ENCODE data around the gene GUCD1. TPM values are rescaled to one million over a fixed set of nuclear protein-coding genes. Genes with fewer than 3 reads are reported as not detected.
A peak's percentile ranks its signal among the peaks of the same experiment; 100 is the strongest.

The GUCD1 gene
- total and polyA plus RNA-seq, 2 of the 13 experiments (the other 11 are each of a cell fraction or from before 2014, with no cell fraction given), result 128 to 245 TPM

GRCh38 chr22:24494528-24495364 lies 60.2 kb downstream of the GUCD1 start, which contains the start of gene UPB1 (continued):
- TF ChIP-seq, protein P1, sequence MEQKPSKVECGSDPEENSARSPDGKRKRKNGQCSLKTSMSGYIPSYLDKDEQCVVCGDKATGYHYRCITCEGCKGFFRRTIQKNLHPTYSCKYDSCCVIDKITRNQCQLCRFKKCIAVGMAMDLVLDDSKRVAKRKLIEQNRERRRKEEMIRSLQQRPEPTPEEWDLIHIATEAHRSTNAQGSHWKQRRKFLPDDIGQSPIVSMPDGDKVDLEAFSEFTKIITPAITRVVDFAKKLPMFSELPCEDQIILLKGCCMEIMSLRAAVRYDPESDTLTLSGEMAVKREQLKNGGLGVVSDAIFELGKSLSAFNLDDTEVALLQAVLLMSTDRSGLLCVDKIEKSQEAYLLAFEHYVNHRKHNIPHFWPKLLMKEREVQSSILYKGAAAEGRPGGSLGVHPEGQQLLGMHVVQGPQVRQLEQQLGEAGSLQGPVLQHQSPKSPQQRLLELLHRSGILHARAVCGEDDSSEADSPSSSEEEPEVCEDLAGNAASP (CRISPR knock-in tag; IDR thresholded peaks at IDR 0.05; ENCODE audit: borderline replicate concordance), result no peak
- TF ChIP-seq, protein P2, sequence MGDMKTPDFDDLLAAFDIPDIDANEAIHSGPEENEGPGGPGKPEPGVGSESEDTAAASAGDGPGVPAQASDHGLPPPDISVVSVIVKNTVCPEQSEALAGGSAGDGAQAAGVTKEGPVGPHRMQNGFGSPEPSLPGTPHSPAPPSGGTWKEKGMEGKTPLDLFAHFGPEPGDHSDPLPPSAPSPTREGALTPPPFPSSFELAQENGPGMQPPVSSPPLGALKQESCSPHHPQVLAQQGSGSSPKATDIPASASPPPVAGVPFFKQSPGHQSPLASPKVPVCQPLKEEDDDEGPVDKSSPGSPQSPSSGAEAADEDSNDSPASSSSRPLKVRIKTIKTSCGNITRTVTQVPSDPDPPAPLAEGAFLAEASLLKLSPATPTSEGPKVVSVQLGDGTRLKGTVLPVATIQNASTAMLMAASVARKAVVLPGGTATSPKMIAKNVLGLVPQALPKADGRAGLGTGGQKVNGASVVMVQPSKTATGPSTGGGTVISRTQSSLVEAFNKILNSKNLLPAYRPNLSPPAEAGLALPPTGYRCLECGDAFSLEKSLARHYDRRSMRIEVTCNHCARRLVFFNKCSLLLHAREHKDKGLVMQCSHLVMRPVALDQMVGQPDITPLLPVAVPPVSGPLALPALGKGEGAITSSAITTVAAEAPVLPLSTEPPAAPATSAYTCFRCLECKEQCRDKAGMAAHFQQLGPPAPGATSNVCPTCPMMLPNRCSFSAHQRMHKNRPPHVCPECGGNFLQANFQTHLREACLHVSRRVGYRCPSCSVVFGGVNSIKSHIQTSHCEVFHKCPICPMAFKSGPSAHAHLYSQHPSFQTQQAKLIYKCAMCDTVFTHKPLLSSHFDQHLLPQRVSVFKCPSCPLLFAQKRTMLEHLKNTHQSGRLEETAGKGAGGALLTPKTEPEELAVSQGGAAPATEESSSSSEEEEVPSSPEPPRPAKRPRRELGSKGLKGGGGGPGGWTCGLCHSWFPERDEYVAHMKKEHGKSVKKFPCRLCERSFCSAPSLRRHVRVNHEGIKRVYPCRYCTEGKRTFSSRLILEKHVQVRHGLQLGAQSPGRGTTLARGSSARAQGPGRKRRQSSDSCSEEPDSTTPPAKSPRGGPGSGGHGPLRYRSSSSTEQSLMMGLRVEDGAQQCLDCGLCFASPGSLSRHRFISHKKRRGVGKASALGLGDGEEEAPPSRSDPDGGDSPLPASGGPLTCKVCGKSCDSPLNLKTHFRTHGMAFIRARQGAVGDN (CRISPR knock-in tag; IDR thresholded peaks at IDR 0.05), result peak; percentile 81
- TF ChIP-seq, protein P3, sequence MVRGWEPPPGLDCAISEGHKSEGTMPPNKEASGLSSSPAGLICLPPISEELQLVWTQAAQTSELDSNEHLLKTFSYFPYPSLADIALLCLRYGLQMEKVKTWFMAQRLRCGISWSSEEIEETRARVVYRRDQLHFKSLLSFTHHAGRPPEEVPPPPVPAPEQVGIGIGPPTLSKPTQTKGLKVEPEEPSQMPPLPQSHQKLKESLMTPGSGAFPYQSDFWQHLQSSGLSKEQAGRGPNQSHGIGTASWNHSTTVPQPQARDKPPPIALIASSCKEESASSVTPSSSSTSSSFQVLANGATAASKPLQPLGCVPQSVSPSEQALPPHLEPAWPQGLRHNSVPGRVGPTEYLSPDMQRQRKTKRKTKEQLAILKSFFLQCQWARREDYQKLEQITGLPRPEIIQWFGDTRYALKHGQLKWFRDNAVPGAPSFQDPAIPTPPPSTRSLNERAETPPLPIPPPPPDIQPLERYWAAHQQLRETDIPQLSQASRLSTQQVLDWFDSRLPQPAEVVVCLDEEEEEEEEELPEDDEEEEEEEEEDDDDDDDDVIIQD (CRISPR knock-in tag; IDR thresholded peaks at IDR 0.05; ENCODE audit: low read depth), result no peak
- no peak for TF ChIP-seq PTBP1 (IDR thresholded peaks at IDR 0.05; ENCODE audit: low read depth, low read length, poor library complexity, severe bottlenecking)
- TF ChIP-seq MATR3 (CRISPR knock-in tag; IDR thresholded peaks at IDR 0.05), result no peak
- 0 out of 2 replicates have a peak, but pooled peaks have one; percentile 24 for TF ChIP-seq ZNF563 (CRISPR knock-in tag; IDR thresholded peaks at IDR 0.05)
- no peak for TF ChIP-seq ZNF501 (CRISPR knock-in tag; IDR thresholded peaks at IDR 0.05)
- no peak for TF ChIP-seq RBAK (CRISPR knock-in tag; IDR thresholded peaks at IDR 0.05)
- no peak for TF ChIP-seq MZF1 (CRISPR knock-in tag; IDR thresholded peaks at IDR 0.05; ENCODE audit: borderline replicate concordance)
- no peak for TF ChIP-seq ZNF710 (CRISPR knock-in tag; IDR thresholded peaks at IDR 0.05; ENCODE audit: borderline replicate concordance)
- TF ChIP-seq, protein P4, sequence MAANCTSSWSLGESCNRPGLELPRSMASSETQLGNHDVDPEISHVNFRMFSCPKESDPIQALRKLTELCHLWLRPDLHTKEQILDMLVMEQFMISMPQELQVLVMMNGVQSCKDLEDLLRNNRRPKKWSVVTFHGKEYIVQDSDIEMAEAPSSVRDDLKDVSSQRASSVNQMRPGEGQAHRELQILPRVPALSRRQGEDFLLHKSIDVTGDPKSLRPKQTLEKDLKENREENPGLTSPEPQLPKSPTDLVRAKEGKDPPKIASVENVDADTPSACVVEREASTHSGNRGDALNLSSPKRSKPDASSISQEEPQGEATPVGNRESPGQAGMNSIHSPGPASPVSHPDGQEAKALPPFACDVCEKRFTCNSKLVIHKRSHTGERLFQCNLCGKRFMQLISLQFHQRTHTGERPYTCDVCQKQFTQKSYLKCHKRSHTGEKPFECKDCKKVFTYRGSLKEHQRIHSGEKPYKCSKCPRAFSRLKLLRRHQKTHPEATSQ (CRISPR knock-in tag; IDR thresholded peaks at IDR 0.05; ENCODE audit: borderline replicate concordance), result no peak
- no peak for TF ChIP-seq ZNF121 (CRISPR knock-in tag; IDR thresholded peaks at IDR 0.05)
- TF ChIP-seq SRY (CRISPR knock-in tag; IDR thresholded peaks at IDR 0.05), result no peak
- peak; percentile 66; the same call in 1 of the 2 replicates for TF ChIP-seq ZNF225 (CRISPR knock-in tag; IDR thresholded peaks at IDR 0.05)
- no peak for TF ChIP-seq TBX3 (IDR thresholded peaks at IDR 0.05; ENCODE audit: borderline replicate concordance)
- no peak for TF ChIP-seq NFIC (IDR thresholded peaks at IDR 0.05; ENCODE audit: low read length)
- no peak for TF ChIP-seq ZNF530 (CRISPR knock-in tag; IDR thresholded peaks at IDR 0.05; ENCODE audit: low read depth)
- no peak for TF ChIP-seq NR3C1 (CRISPR knock-in tag; IDR thresholded peaks at IDR 0.05)
